Right forelimb (tissue), 1 donor: Measurements from ENCODE around the gene GRAMD1A.
"Not testable (repeated sequence)": the region's sequence is repeated elsewhere in the genome, so short reads cannot be mapped to it uniquely, and the experiment has no call there.

Experiments
- DNase-seq: peaks from one replicate; pipeline ENCODE4 v3.0.0-alpha.2; 2018

GRAMD1A gene

DNA sequence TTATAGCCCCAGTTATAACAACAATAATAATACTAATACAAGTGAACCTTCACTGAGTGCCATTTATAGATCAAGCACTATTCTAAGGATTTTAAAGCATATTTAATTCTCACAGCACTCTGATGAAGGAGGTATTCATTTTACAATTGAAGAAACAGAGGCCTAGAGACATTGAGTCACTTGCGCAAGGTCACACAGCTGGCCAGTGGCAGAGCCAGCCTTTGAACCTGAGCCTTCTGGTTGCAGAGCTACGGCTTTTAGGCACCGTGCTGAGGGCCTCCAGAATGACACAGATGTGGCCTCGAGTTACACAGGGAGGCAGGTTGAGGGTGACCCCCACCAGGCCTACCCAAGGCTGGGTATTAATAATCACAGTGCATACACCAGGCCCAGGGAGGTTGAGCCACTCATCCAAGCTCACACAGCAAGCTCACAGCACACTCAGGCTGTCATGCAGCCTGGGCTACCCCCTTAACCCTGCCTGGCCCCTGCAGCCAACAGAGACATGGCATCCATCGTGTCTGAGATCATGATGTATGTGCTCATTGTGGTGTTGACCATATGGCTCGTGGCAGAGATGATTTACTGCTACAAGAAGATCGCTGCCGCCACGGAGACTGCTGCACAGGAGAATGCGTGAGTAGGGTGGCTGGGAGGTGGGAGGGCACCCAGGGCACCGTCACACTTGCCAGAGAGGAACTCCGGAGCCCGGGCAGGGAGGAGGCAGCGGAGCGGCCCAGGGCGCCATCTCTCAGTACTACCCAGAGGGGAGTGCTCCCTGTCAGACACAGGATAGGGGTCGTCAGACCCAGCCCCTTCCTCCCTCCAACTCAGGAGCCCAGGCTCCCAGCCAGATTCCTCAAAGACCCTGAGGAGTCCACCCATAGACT lies 38.7 kb downstream of the GRAMD1A start:
- no peak for DNase-seq

- no peak for DNase-seq
Observed at GRCh38 chr19:35039881-35040825, 40.0 kb downstream of the GRAMD1A start.

DNA sequence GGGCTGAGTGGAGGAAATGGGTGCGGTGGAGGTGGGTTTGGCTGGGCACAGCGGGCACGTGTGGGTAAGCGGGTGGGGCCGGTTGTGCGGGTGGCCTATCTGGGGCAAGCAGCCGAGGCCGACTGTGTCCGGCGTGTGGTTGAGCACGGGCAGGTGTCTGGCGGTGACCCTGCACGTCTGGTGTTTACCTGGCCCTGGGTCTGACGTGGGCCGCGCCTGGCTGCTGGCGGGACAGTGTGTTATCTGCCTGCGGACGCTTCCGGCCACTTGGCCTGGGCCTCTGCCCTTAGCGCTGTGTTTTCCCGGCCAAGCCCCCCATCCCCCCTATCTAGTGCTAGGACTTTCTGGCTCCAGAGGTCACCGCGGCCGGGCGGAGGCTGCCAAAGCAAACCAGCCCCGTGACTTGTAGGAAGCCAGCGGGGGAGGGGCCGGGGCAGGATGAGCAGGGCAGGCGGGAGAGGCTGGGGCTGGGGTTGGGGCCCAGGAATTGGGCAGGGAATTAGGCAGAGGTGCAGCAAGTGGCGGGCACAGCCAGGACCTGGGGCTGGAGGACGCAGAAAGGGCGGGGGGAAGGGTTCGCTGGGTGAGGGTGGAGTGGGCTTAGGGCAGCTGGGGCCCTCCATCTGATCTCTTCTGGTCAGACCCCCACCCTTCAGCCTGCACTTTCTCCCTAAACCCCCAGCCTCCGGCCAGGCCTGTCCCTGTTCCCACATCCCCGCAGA lies 40.9 kb downstream of the GRAMD1A start:
- peak; percentile 58 for DNase-seq

GRCh38 chr19:35041548-35042055 lies 41.5 kb downstream of the GRAMD1A start, which contains the start of gene HPN:
HPN (plus strand) TSS chr19:35041721; CDS start chr19:35042507, 786 bp downstream.
- DNase-seq, result no peak

GRCh38 chr19:35042056-35042730 lies 42.1 kb downstream of the GRAMD1A start:
- no peak for DNase-seq

GRCh38 chr19:35042954-35043604 lies 43.0 kb downstream of the GRAMD1A start:
- peak; percentile 20 for DNase-seq

DNA sequence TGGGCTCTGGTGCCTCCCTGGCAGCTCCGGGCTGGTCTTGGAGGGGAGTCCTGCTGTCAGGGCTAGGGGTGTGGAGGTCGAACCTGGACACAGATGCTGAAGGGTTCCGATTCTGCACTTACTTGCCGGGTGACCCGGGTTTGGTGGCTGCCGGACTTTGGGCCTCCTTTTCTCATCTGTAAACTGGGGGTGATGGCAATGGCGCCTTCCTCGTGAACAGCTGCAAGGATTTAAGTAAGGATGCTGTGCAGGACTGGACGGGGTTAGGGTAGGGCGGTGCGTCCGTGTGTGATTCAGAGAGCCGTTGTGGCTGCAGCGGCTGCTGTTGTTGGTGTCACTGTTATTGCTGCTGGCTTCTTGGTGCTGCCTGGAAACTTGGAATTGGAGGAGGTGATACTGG lies 43.8 kb downstream of the GRAMD1A start:
- peak; percentile 39 for DNase-seq

GRCh38 chr19:35044317-35045117 lies 44.4 kb downstream of the GRAMD1A start:
- peak; percentile 82 for DNase-seq

DNA sequence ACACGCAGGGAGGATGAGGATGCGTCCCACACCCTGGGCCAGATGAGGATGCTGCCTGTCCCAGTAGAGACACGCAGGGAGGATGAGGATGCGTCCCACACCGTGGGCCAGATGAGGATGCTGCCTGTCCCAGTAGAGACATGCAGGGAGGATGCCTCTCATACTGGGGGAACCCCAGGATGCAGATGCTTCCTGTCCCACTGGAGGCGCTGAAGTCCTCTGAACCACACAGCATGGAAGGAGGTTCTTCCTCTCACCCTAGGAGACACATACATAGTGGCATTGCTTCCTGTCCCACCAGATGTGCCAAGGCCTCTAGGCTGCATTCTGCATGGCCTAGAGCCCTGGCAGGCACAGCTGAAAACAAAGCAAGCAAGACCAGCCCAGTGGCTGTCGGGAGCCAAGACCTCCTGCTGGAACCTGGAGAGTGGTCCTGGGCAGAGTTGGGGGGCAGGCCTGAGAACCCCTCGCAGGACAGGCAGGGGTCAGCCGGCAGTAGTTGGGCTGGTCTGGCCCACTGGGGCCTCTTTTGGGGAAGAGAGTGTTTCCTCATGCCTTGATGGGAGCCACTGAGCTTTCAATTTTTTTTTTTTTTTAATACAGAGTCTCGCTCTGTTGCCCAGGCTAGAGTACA lies 45.7 kb downstream of the GRAMD1A start:
- DNase-seq, result no peak

- no peak for DNase-seq
Observed at GRCh38 chr19:35046461-35046860, 46.3 kb downstream of the GRAMD1A start.

- DNase-seq, result no peak
Observed at GRCh38 chr19:35048911-35049411, 48.8 kb downstream of the GRAMD1A start.

DNA sequence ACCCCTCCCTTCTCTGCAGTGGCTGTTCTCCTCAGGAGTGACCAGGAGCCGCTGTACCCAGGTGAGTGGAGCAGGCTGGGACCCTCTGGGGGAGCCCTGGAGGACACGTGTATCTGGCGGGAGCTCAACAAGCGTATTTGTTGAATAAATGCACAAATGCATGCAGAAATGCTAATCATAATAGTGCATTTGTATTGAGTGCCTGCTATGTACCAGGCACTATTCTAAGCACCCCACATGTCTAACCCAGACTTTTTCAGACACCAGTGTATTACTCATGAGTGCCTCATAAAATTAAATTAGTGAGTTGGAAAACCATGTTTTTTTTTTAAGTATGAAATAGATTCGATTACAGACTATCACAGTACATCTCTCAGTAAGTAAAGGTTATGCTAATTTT lies 49.3 kb downstream of the GRAMD1A start:
- no peak for DNase-seq

DNA sequence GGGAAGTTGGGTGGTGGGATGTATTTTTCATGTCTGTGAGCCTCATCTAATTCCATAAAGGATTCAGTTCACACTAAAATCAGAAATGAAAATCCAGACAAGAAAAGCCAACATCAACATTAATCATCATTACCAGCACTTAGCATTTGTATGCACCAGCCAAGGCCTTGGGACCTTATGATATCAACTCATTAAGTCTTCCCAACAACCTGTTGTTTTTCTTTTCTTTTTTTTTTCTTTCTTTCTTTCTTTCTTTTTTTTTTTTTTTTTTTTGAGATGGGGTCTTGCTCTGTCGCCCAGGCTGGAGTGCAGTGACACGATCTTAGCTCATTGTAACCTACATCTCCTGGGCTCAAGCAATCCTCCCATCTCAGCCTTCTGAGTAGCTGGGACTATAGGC lies 50.5 kb downstream of the GRAMD1A start:
- DNase-seq, result not testable (repeated sequence)

- DNase-seq, result not testable (repeated sequence)
Observed at GRCh38 chr19:35051268-35051667, 51.1 kb downstream of the GRAMD1A start.

- DNase-seq, result no peak
Observed at GRCh38 chr19:35051796-35052195, 51.7 kb downstream of the GRAMD1A start.

DNA sequence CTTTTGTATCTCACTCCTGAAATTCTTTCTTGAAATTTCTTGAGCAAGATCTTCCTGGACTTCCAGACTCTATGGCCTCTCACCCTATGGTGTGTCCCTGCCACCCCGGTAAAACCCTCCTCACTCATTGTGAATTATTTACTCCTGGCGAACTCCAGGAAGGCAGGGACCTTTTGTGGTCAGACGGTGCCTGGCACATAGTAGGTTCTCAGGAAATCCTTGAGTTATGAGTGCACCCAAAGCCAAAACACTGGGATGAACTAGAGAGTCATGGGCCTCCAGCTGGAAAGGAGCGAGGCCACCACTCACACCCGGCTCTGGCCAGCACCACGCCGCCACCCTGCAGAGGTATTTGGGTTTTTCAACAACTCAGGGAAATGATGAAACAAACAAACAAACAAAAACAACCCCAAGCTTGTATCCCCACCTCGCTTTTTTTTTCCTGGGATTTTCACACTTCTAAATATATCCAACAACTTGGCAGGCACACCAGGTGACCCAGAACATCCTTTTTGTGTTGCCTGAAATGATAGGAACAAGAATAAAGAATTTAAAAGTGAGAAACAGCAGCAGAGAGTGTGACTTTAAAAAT lies 52.6 kb downstream of the GRAMD1A start:
- DNase-seq, result no peak

DNA sequence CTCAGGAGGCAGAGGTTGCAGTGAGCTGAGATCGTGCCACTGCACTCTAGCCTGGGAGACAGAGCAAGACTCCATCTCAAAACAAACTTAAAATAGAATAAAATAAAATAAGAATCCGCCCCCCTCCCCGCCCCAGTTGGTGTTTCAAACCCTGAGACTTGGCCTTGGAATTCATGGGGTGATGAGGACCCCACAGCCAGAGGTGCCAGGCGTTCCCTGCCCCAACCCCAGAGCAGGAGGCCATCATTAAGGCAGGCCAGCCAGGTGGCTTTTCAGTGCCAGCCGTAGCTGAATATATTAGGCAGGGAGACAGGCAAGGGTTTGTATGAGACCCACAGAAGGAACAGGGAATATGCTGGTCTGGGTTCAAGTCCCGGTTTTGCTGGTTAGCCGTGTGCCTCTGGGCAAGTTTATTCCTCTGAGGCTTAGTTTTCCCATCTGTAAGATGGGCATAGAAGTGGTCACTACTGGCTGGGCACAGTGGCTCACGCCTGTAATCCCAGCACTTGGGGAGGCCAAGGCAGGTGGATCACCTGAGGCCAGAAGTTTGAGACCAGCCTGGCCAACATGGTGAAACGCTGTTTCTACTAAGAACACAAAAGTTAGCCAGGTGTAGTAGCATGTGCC lies 53.7 kb downstream of the GRAMD1A start:
- DNase-seq, result no peak

DNA sequence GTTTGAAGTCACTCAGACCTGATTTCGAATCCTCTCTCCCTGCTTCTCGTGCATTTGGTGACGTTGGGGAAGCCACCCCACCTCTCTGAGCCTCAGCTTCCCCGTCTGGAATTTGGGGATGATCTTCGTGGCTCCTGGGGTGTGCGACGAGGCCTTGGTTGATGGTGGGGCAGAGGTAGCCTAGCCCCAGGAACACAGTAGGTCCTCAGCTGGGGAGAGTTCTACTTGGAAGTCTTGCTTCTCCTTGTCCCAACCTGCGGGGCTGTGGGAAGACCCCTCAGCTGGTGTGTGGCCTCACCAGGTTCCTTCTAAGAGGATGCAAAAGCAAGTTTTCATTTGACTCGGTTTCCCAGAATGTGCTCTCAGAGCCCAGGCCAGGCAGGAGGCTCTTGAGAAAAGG lies 54.5 kb downstream of the GRAMD1A start:
- no peak for DNase-seq

- DNase-seq, result no peak
Observed at GRCh38 chr19:35055715-35056179, 55.6 kb downstream of the GRAMD1A start.
